Fibroblast of pulmonary artery (primary cell): ENCODE data around the gene PPIL6.

ENCODE experiments used
- DNase-seq: peaks from one replicate; pipeline ENCODE4 v3.0.0-alpha.2; 2010; ENCODE audit warnings: low read depth
- H3K4me3 ChIP-seq: replicated peaks from 2 replicates; pipeline ENCODE4 v1.5.1; 2011; ENCODE audit warnings: low read depth, mild to moderate bottlenecking, control low read depth, low read length, moderate library complexity
- TF ChIP-seq, protein P1 (sequence below): IDR thresholded peaks from 2 replicates; pipeline ENCODE4 v1.5.1; 2011; ENCODE audit warnings: mild to moderate bottlenecking, control low read depth, low read length, inconsistent platforms; ENCODE audit errors: missing control alignments

PPIL6 gene

GRCh38 chr6:109457562-109457996 lies 17.2 kb upstream of the PPIL6 start:
- TF ChIP-seq, protein P1, sequence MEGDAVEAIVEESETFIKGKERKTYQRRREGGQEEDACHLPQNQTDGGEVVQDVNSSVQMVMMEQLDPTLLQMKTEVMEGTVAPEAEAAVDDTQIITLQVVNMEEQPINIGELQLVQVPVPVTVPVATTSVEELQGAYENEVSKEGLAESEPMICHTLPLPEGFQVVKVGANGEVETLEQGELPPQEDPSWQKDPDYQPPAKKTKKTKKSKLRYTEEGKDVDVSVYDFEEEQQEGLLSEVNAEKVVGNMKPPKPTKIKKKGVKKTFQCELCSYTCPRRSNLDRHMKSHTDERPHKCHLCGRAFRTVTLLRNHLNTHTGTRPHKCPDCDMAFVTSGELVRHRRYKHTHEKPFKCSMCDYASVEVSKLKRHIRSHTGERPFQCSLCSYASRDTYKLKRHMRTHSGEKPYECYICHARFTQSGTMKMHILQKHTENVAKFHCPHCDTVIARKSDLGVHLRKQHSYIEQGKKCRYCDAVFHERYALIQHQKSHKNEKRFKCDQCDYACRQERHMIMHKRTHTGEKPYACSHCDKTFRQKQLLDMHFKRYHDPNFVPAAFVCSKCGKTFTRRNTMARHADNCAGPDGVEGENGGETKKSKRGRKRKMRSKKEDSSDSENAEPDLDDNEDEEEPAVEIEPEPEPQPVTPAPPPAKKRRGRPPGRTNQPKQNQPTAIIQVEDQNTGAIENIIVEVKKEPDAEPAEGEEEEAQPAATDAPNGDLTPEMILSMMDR: no peak
- DNase-seq: no peak
- H3K4me3 ChIP-seq: no peak overlapping the region

DNA sequence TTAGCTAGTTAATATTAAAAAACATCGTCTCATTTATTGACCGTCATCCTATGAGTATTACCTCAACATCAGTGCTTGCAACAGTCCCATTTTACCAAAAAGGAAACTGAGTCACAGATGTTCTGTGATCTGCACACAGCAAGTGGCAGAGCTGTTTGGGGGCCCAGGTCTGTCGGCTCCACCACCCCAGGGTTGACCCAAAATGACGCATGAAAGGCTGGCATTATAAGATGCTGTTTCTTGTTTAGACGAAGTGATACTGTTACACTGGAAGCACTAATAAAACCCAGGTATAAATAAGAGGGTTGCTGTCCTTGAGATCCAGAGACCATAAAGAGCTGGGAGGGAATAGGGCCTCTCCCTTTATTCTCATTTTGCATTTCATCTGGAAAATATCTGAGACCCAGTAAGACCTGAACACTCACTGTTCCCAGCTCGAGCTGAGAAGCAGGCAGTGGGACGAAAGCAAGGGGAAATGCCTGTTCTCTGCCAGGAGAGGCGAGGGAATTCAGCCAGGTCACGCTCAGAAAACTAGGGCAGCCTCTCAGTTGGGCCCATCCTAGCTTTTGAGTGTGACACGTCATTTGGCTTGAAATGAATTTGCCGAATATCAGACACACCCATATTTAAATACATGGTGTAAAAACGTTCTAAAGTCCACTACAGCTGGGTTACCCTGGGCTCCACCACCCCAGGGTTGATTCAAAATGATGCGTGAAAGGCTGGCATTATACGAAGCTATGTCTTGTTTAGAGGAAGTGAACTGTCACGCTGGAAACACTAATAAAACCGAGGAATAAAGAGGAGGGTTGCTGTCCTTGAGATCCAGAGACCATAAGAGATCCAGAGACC lies 16.5 kb upstream of the PPIL6 start:
- peak; percentile 68 for DNase-seq
- peak overlapping the region; percentile 84 for H3K4me3 ChIP-seq
- TF ChIP-seq, protein P1: no peak

DNA sequence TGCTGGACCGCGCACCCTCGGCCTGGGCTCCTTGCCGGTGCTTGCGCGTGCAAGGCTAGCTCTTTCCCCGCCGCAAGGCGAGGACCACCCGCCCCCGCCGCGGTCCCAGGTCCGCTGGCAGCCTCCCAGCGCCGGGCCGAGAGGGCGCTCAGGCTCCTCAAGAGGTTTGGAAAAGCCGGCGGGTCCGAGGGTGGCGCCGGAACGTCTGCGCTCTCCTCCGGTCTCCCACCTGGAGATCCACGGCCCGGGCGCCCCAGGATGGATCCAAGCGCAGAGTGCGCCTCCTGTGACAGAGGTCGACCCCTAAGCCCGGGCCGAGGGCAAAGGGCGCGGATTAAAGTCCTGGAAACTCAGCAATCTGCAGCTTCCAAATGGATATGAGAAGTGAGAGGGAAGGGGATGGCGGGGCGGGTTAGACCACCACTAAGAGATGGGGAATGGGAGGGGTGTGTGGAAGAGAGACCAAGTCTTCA lies 15.7 kb upstream of the PPIL6 start:
- no peak for DNase-seq
- TF ChIP-seq, protein P1: no peak
- H3K4me3 ChIP-seq: peak overlapping the region; percentile 84

DNA sequence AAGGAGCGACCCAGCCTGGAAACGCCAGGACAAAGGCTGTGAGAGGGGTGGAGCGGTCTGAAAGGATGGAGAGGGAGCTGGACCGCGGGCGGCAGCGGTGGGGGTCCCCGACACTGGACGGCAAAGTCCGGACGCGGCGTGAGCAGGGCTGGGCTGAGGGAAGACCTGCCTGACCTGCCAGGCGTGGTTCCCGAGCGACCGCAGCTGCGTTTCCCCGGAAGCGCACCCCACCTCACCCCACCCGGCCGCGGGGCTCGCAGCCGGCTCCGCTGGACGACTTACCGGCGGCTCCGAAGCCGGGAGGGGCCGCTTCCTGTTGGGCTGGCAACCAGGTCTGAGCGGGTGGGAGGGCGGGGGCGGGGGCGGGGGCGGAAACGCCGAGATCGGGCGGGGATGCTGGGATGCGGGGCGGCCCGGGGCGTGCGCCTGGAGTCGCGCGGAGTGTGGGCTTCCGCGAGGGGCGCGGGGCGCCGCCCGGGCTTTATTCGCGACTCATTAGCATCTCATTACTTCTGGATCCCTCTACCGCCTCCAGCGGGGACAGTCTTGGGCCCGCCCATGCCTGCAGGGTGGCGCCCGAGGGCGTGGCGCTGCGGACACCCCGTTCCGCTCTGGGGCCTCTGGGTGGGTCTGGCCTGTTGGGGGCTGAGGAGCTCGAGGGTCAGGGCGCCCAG lies 15.1 kb upstream of the PPIL6 start, which contains the start of gene MICAL1:
TSS of gene MICAL1 (minus strand) at position 336 of the 674 bp plus-strand sequence. CDS start 1,576 bp downstream, outside the sequence.
- peak within 1 kb of the TSS; percentile 84 for H3K4me3 ChIP-seq
- TF ChIP-seq, protein P1: peak; percentile 29
- peak; percentile 57 for DNase-seq

DNA sequence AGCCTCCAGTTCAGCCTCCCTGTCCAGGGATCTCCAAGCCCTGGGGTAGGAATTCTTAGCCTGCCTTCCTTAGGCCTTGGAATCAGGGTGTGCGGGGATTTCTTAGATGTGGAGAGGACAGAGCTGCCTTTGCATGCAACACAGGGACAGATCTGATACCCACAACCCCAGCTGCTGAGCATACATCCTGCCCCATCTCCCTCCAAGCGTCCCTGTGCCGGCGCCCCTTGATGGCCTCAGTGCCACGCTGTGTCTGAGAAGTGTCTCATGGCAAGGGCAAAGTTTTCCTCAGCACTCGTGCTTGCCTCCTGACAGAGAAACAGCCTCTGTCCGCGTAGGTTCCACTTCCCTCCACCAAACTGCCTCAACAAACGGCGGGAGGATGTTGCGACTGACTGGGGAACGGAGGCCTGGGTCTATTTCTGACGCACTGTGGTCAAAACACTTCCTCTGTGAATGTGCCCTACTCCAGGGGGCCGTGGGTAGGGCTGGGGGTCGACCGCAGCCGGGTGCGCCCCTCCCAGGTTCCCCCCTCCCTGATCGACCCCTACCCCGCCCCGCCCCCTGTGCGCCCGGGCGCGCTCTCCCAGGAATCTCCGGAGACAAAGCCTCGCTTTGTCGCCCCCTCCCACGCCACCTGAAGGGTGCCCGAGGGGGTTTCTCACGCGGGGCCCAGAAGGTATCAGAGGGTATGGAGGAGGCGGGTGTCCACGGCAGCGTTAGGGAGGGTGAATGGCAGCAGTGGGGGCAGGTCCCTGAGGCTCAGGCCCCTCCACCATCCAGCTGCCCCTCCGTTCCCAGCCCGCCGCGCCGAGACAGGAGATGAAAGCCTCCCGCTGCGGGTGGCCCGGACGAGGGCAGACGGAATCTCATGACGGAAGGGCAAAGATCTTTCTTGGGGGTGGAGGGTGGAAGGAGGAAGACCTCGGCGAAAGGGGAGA lies 14.3 kb upstream of the PPIL6 start:
- peak; percentile 29 for DNase-seq
- peak overlapping the region; percentile 84 for H3K4me3 ChIP-seq
- TF ChIP-seq, protein P1: no peak
